ENCODE results near the gene OCA2.
"Not testable (repeated sequence)": the region's sequence is repeated elsewhere in the genome, so short reads cannot be mapped to it uniquely, and the experiment has no call there.

DNA sequence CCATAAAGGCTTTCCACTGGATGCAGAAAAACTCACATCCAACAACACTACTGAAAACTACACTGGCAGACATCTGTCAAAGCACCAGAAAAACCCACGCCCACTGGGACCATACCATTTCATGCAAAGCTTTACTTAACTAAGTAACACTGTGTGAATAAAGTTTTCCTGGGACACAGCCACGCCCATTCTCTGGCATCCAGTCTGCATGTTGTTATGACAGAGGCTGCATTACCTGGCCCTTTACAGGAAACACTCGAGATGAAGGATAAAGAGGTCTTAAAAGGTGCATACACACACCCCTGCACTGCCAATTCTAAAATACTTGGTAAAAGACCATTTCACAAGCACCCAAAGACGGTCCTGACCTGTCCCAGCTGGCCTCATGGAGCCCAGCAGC lies 46.3 kb upstream of the OCA2 start:
- TF ChIP-seq EZH2 (optimal IDR thresholded peaks at IDR 0.05; ENCODE audit: low read depth, low read length); CTCF (IDR thresholded peaks at IDR 0.05; ENCODE audit: low read length); EZH2phosphoT487 (IDR thresholded peaks at IDR 0.05; ENCODE audit: low read length): not testable (repeated sequence)
